Measurements from ENCODE around the gene S100PBP.

S100PBP gene

DNA sequence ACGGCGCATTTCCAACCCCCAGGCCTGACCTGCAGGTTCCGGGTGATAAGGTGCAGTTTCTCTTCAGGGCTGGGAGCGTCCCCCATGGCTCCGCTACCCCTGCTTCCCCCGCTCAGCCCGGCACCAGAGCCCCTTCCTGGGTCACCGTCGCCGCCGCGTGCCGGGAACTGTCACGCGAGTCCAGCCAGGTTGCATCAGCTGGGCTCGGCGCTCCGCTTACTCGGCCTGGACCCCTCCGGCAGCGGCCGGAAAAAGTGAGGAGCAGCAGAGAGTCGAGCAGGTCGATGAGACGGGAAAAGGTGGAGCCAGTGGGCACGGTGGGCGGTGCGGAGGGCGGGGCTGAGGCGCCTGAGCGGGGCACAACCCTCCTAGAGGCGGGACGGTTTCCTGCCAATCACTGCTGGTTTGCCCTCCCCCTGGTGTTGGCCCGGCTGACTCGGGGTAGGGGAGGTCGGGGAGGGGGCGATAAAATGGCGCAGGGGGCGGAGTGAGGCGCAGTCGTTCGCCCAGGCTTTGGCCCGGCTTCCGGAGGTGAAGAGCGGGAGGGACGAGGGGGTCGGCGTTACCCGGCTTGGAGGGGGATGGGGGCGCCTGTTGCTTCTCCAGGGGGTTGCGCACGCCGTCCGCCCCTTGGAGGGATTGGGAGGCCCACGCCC lies at the start of gene S100PBP, which contains the start of gene YARS1:
TSS of gene S100PBP (plus strand) at position 495 of the 656 bp plus-strand sequence. CDS start 8,447 bp downstream, outside the sequence.
TSS of gene YARS1 (minus strand) at position 200 of the 656 bp plus-strand sequence. CDS start at position 86, 114 bp downstream.
- peak; percentile 100 for DNase-seq (ENCODE audit: low spot score)

DNA sequence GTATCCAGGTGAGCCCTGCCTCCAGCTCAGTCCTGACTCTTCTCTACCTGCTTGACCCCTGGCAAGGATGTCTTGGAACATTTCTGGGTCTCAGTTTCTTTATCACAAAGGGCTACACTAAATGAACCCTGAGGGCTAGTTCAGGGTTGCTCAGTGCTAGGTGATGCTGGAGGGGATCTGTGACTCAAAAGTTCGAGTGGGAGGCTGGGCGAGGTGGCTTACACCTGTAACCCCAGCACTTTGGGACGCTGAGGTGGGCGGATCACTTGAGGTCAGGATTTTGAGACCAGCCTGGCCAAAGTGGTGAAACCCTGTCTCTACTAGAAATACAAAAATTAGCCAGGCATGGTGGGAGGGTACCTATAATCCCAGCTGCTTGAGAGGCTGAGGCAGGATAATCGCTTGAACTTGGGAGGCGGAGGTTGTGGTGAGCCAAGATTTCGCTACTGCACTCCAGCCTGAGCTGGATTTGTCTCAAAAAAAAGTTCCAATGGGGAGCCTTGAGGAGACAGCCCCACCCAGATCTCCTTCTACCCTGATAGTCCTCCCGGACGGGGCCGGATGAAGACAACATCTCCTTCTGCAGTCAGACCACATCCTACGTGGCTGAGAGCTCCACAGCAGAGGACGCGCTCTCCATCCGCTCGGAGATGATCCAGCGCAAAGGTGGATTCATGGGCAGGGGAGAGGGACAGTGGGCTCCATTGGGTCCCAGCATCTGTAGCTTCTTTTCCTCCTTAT lies 49.2 kb upstream of the S100PBP start:
- DNase-seq (ENCODE audit: low spot score) = no peak

DNA sequence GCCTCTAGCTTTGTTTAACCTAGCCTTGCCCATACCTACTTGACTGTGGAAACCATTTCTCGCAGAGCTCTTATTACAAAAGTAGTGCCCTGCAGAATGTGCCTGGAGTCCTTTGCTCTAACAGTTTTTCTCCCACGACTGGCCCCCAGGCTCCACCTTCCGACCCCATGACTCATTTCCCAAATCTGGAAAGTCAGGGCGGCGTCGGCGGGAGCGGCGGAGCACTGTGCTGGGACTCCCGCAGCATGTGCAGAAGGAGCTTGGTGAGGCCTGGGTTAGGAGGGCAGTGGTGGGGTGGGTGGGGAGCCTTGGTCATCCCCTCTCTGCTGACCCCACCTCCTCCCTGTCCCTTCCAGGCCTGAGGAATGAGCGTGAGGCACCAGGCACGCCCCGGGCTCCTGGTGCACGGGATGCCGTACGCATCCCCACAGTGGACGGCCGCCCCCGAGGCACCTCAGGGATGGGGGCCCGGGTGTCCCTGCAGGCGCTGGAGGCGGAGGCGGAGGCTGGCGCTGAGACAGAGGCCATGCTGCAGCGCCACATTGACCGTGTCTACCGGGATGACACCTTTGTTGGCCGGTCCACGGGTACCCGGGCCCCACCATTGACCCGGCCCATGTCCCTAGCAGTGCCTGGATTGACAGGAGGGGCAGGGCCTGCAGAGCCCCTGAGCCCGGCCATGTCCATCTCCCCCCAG lies 47.8 kb upstream of the S100PBP start:
- DNase-seq (ENCODE audit: low spot score) = no peak

DNA sequence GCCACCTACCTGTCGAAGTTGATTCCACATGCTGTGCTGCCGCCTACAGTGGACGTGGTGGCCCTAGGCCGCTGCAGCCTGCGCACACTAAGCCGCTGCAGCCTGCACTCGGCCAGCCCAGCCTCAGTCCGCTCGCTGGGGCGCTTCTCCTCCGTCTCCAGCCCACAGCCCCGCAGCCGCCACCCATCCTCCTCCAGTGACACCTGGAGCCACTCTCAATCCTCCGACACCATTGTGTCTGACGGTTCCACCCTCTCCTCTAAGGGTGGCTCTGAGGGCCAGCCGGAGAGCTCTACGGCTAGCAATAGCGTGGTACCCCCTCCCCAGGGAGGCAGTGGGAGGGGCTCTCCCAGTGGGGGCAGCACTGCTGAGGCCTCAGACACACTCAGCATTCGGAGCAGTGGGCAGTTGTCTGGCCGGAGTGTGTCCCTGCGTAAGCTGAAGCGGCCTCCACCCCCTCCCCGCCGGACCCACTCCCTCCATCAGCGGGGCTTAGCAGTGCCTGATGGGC lies 47.2 kb upstream of the S100PBP start:
- DNase-seq (ENCODE audit: low spot score) = no peak

DNA sequence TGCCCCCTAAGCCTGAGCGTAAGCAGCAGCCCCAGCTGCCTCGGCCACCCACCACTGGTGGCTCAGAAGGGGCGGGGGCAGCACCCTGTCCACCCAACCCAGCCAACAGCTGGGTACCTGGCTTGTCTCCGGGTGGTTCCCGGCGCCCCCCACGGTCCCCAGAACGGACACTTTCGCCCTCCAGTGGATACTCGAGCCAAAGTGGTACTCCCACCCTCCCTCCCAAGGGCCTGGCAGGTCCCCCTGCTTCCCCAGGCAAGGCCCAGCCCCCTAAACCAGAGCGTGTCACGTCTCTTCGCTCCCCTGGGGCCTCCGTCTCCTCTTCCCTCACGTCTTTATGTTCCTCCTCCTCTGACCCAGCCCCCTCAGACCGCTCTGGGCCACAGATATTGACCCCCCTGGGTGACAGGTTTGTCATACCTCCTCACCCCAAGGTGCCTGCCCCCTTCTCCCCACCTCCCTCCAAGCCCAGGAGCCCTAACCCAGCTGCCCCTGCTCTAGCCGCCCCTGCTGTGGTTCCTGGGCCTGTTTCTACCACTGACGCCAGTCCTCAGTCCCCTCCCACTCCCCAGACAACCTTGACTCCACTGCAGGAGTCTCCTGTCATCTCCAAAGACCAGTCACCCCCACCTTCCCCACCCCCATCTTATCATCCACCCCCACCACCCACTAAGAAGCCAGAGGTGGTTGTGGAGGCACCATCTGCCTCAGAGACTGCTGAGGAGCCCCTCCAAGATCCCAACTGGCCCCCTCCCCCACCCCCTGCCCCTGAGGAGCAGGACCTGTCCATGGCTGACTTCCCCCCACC lies 46.5 kb upstream of the S100PBP start:
- no peak for DNase-seq (ENCODE audit: low spot score)

DNA sequence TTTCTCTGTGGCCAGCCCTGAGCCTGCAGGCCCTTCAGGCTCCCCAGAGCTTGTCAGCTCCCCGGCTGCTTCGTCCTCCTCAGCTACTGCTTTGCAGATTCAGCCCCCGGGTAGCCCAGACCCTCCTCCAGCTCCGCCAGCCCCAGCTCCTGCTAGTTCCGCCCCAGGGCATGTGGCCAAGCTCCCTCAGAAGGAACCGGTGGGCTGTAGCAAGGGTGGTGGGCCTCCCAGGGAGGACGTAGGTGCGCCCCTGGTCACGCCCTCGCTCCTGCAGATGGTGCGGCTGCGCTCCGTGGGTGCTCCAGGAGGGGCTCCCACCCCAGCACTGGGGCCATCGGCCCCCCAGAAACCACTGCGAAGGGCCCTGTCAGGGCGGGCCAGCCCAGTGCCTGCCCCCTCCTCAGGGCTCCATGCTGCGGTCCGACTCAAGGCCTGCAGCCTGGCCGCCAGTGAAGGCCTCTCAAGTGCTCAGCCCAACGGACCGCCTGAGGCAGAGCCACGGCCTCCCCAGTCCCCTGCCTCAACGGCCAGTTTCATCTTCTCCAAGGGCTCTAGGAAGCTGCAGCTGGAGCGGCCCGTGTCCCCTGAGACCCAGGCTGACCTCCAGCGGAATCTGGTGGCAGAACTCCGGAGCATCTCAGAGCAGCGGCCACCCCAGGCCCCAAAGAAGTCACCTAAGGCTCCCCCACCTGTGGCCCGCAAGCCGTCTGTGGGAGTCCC lies 45.7 kb upstream of the S100PBP start:
- DNase-seq (ENCODE audit: low spot score) = no peak

DNA sequence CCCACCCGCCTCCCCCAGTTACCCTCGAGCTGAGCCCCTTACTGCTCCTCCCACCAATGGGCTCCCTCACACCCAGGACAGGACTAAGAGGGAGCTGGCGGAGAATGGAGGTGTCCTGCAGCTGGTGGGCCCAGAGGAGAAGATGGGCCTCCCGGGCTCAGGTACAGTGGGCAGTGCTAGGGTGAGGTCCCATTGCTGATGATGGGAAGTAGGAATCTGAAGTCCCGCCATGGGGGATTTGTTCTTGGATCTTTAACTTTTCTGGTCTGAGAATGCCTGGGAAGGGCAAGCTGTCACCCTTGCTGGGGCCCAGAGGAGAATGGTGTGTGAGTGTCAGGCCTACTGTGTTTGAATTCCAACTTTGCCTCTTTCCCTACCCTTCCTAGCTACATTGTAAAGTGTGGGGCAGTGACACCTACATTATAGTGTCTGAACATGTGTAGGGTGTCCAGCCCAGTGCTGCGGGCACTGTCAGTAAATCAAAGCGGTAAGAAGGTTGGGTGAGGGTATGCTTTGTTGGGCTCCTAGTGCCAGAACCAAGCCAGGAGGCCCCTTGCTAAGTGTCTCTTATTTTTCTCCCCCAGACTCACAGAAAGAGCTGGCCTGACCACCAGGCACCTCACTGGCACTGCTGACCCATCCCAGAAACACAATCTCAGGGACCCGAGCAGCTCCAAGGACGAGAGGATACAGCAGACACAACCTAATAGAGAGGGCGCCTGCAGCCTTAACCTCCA lies 45.0 kb upstream of the S100PBP start:
- no peak for DNase-seq (ENCODE audit: low spot score)

DNA sequence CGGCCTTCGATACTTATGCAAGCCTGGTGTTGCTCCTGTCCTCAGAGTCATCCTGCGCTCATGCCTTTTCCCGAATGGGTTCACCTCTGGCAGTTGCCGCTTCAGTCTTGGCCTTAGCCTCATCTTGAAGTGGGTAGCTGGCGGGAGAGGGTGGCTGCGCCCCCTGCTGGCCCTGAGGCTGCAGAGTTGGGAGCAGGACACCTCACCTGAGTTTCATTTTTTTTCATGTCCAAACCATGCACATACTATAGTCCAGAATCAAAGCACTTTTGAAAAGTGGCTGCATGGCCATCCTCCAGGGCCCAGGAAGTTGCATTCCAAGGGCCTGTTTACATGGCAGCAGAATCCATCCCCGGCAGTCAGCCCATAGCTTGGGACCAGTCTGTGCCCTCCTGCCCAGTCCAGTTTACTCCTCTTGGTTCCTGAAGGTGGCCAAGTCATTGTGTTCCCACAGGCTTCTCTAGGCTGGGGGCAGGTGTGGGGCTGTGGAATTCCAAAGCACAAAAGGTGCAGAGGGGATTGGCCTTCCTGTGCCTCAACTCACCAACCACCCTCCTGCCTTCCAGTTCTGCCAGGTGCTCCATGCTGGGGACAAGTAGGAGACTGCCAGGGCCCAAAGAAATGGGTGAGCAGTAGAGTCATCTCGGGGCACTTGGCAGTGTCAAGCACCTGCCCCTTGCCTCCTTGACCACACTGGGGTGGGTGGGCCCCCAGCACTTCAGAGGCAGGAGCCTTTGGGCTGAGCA lies 44.3 kb upstream of the S100PBP start:
- peak; percentile 76 for DNase-seq (ENCODE audit: low spot score)

DNA sequence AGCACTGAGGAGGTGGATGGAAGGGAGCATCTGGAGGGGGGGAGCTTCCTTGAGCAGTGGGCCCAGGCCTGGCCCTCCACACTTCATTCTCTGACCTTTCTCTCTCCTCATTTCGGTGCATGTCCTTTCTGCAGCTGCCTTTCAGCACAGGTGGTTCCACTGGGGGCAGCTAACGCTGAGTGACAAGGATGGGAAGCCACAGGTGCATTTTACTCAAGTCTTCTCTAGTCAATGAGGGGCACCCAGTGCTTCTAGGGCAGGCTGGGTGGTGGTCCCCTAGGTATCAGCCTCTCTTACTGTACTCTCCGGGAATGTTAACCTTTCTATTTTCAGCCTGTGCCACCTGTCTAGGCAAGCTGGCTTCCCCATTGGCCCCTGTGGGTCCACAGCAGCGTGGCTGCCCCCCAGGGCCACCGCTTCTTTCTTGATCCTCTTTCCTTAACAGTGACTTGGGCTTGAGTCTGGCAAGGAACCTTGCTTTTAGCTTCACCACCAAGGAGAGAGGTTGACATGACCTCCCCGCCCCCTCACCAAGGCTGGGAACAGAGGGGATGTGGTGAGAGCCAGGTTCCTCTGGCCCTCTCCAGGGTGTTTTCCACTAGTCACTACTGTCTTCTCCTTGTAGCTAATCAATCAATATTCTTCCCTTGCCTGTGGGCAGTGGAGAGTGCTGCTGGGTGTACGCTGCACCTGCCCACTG lies 43.5 kb upstream of the S100PBP start:
- DNase-seq (ENCODE audit: low spot score) = no peak

DNA sequence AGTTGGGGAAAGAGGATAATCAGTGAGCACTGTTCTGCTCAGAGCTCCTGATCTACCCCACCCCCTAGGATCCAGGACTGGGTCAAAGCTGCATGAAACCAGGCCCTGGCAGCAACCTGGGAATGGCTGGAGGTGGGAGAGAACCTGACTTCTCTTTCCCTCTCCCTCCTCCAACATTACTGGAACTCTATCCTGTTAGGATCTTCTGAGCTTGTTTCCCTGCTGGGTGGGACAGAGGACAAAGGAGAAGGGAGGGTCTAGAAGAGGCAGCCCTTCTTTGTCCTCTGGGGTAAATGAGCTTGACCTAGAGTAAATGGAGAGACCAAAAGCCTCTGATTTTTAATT lies 43.0 kb upstream of the S100PBP start:
- no peak for DNase-seq (ENCODE audit: low spot score)

DNA sequence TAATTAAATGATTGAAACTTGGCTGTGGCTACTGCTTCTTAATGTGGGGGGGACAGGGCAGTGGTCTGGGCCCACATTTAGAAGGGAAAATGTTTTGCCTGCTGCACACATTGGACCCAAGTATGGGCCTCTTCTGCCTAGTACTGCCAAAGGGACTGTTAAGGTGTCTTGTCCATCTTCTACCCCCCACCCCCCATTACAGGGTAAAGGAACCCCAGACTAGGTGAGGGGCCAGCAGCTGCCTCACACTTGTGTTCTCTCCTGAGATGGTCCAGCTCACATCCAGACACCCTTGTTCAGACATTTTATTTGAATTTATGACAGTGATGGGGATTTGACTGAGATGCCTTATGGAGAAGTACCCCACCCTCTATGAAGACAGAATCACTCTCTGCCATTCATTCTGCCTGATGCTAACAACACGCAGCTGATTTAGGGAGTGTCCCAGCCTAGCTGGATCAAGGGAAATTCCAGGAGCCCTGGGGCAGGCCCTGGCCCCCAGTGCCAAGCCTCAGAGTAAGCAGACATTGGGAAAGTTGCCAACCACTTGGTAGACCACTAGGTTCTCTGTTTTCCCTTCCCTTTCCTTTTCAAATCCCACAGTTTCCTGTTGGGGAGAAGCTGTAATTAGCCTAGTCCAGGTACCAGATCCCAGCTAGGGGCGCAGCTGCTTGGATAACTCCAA lies 42.4 kb upstream of the S100PBP start:
- no peak for DNase-seq (ENCODE audit: low spot score)

DNA sequence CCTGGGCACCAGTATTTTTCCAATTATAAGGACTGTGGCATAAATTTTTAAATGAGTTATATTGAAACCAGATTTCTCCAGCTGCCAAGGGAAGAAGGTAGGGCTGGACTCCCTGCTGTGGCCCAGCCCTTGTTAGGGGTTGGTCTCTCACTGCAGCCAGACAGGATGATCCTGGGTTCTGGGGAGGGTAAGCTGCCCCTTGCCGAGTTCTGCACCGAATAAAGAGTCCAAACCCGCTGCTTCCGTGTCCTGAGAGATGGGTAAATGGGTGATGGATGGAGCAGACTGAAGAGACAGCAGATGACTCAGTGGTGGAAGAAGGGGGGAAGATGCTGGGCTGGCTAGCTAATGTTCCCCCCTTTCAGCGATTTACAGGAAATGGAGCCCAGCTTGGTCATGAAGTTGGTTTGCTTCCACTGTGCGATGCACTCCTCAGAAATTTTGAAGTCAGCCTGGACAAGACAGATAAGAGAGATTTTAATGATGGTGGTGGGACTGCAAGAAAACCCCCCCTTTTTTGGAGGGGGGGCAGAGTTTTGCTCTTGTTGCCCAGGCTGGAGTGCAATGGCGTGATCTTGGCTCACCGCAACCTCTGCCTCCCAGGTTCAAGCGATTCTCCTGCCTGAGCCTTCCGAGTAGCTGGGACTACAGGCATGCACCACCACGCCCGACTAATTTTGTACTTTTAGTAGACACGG lies 41.7 kb upstream of the S100PBP start:
- DNase-seq (ENCODE audit: low spot score) = no peak

DNA sequence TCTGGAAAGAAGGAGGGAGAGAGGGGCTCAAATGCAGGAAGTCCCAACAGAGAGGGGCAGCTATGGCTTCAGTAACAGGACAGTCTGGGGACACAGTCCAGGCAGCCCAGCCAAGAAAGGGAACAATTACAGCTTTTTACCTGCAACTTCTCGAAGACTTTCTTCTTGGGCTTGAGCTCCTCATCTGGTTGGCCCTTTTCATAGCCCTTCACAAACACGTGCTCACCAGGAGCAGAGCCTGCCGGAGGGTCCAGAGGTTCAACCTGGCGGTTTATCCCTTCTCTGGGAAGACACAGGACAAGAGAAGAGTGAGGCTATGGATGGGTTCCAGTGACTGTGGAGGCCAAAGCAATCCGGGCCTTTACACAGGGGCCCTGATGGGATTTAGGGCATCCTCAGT lies 38.2 kb upstream of the S100PBP start:
- DNase-seq (ENCODE audit: low spot score) = no peak

DNA sequence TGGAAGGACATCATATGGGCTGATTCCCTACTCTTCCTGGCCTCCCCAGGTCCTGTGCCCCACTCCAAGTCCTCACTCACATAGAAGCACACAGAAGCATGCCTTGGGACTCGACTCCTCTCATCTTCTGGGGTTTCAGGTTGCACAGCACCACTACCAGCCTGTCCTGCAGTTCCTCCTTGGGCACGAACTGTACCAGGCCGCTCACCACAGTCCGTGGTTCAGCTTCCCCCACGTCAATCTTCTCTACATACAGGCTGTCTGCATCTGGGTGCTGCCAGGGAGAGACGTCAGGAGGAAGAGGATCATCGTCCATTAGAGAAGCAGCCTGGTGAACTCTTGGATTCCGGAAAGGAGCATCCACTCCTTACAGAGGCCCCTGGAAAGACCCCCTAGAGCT lies 37.4 kb upstream of the S100PBP start:
- no peak for DNase-seq (ENCODE audit: low spot score)

DNA sequence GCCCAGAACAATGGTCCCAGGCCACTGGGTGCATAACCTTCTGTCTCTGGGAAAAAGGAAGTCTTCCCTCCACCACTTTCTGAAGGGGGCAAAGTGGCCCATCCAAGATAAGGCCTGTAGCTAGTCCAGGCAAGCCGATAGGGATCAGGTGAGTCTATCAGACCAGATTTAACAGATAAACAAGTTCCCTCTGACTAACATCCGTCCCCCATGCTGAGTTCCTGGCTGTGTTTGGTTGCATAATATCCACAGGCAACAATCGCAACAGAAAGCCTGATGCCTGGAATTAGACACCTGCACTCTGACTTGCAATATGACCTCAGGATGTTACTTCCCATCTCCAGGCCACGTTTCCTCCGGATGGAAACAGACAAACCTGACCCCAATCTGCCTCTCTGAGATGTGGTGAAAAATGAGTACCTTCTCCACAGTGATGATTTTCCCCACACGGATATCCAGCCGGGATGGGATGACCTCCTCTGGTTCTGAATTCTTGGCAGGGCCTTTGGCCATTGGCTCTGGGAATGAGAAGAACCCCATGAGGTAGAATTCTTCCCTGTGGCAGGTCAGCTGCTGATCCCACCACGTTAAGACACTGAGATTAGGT lies 36.7 kb upstream of the S100PBP start:
- no peak for DNase-seq (ENCODE audit: low spot score)

DNA sequence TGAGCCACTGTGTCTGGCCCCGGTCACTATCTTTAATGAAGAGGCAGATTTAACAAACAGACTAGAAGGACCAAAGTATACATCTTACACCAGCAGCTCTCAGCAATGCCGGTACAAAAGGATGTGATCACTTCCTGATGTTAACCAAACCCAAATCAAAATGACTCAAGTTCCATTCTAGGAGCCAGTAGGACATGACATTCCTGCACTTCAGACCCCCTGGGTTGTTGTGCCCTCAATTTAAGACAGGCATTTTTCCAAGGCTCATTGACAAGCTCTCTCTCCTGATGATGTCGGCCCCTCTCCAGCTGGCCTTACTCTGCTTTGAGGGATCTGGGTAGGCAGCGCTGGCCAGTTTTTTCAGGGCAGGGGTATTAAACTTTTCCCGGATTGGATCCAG lies 35.4 kb upstream of the S100PBP start:
- DNase-seq (ENCODE audit: low spot score) = no peak

DNA sequence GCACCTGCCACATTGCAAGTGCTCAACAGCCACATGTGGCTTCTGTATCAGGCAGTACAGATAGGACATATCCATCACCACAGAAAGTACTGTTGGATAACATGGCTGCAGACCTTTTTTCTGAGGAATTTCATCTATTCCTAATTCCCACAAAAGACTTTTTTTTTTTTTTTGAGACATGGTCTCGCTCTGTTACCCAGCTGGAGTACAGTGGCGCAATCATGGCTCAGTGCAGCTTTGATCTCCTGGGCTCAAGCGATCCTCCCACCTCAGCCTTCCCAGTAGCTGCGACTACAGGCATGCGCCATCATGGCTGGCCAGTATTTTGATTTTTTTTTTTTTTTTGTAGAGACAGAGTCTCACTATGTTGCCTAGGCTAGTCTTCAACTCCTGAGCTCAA lies 33.6 kb upstream of the S100PBP start:
- no peak for DNase-seq (ENCODE audit: low spot score)

DNA sequence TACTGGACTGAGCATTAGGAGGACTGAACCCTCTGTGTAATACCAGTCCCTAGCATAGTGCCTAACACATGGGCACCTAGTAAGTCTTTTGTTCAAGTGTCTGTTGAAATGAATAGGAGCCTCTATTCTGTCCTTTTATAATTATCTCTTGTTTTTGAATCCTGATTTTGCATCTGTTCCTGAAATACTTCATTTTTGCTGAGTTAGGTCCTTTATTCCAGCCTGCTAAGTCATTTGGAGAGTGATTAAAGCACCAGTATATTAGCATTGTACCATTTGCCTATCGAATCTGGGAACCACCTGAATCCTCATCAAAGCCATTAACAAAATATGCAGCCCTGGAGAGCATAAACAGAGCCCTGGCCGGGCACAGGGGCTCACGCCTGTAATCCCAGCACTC lies 32.6 kb upstream of the S100PBP start:
- DNase-seq (ENCODE audit: low spot score) = no peak
